GM06990 (cell line): ENCODE data around the gene NAV2.

Source experiments
- DNase-seq: peaks from one replicate; pipeline ENCODE4 v3.0.0-alpha.2; 2011; ENCODE audit not compliant: insufficient read length; ENCODE audit errors: extremely low read depth
- H3K27me3 ChIP-seq: replicated peaks from 2 replicates; pipeline ENCODE4 v1.6.0; 2011; ENCODE audit warnings: low read length; ENCODE audit not compliant: control insufficient read depth, insufficient read depth
- H3K36me3 ChIP-seq: 2 replicates; pipeline ENCODE4 v1.5.1; 2011; ENCODE audit warnings: low read length; ENCODE audit not compliant: control insufficient read depth, insufficient read depth
- H3K4me3 ChIP-seq: replicated peaks from 2 replicates; pipeline ENCODE4 v1.5.1; 2011; ENCODE audit warnings: low read depth, mild to moderate bottlenecking, control low read depth, low read length
- TF ChIP-seq, protein P1 (sequence below): IDR thresholded peaks from 2 replicates; pipeline ENCODE4 v1.5.1; 2011; ENCODE audit warnings: low read length, control low read depth, mild to moderate bottlenecking, inconsistent platforms; ENCODE audit not compliant: insufficient read depth, poor library complexity, severe bottlenecking

Gene NAV2

DNA sequence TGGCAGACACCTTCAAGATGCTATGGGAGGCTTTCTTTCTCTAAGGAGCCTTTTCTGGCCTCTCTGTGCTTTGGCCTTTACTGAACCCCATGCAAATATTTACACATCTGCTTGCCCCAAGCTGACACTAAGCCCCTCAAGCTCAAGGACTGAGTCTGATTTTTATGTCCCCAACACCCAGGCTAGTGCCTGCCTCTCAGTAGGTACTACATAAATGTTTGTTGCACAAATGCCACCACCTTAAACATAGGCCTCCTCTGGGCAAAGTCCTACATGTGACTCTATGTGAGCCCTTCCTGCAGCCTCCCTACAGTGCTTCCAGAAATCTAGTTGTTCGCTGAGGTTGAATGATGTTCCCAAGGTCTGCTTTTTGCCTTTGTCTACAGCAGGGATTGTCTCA lies 260.0 kb downstream of the NAV2 start:
- Histone ChIP-seq H3K4me3 (no peak overlapping the region), H3K27me3 (peaks cover 3% of the 10 kb centered on the region), H3K36me3 (no peaks in the 10 kb centered on the region)
- DNase-seq = no peak
- TF ChIP-seq, protein P1, sequence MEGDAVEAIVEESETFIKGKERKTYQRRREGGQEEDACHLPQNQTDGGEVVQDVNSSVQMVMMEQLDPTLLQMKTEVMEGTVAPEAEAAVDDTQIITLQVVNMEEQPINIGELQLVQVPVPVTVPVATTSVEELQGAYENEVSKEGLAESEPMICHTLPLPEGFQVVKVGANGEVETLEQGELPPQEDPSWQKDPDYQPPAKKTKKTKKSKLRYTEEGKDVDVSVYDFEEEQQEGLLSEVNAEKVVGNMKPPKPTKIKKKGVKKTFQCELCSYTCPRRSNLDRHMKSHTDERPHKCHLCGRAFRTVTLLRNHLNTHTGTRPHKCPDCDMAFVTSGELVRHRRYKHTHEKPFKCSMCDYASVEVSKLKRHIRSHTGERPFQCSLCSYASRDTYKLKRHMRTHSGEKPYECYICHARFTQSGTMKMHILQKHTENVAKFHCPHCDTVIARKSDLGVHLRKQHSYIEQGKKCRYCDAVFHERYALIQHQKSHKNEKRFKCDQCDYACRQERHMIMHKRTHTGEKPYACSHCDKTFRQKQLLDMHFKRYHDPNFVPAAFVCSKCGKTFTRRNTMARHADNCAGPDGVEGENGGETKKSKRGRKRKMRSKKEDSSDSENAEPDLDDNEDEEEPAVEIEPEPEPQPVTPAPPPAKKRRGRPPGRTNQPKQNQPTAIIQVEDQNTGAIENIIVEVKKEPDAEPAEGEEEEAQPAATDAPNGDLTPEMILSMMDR = no peak

GRCh38 chr11:19973136-19973635 lies 260.5 kb downstream of the NAV2 start:
- H3K27me3 ChIP-seq = peaks cover 3% of the 10 kb centered on the region
- no peak for DNase-seq
- H3K4me3 ChIP-seq = no peak overlapping the region
- TF ChIP-seq, protein P1 = no peak
- no peaks in the 10 kb centered on the region for H3K36me3 ChIP-seq

- Histone ChIP-seq H3K27me3 (peaks cover 3% of the 10 kb centered on the region), H3K4me3 (no peak overlapping the region), H3K36me3 (no peaks in the 10 kb centered on the region)
- DNase-seq = no peak
- TF ChIP-seq, protein P1 = no peak
Observed at GRCh38 chr11:19974886-19975285, 262.2 kb downstream of the NAV2 start.

- TF ChIP-seq, protein P1 = no peak
- H3K4me3 ChIP-seq = no peak overlapping the region
- peaks cover 3% of the 10 kb centered on the region for H3K27me3 ChIP-seq
- H3K36me3 ChIP-seq = no peaks in the 10 kb centered on the region
- no peak for DNase-seq
Observed at GRCh38 chr11:19975414-19975990, 262.9 kb downstream of the NAV2 start.

DNA sequence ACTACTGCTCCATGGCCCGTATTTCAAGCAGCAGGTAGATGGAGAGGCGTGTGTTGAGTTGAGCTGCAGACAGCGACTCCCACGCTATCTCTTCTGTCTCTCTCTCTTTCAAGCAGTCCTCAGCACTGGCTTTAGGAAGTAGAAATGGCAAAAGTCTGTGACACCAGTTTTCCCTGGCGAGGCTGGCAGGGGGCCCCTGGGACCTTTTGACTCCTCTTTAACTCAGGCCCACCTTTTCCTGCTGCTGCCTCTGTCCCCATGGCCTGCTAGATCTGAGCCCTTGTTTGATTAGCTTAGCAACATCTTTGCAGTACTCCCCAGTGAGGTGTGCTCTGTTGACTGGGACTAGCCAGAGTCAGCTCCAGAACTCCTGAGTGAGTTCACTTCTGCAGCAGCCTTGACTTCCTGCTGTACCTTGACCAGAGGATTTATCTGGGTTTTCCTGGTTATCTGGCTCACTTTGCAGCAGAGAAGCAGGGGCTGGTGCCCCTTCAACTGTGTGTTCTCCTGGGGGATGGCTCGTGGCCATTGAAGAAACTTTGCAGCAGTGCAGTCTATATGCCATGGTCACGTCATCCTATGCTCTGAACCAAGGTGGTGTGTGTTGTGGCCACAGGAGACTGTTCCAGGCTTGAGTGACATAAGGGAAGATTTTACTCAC lies 263.8 kb downstream of the NAV2 start:
- no peak for DNase-seq
- no peak overlapping the region for H3K4me3 ChIP-seq
- no peaks in the 10 kb centered on the region; the same call in 1 of the 2 replicates for H3K27me3 ChIP-seq
- TF ChIP-seq, protein P1 = no peak
- no peaks in the 10 kb centered on the region for H3K36me3 ChIP-seq
